ENCODE data around the gene RICTOR. TPM values are rescaled to one million over a fixed set of nuclear protein-coding genes. Genes with fewer than 3 reads are reported as not detected.
A peak's percentile ranks its signal among the peaks of the same experiment; 100 is the strongest.

The RICTOR gene
- total and polyA plus RNA-seq, 9 of the 15 experiments (the other 6 are each of a cell fraction or from before 2014, with no cell fraction given): 13.9 to 46.6 (median 22.6) TPM

GRCh38 chr5:39106322-39106721 is 32.1 kb upstream of the RICTOR start (continued):
- TF ChIP-seq CTCF (IDR thresholded peaks at IDR 0.05 in 2 of 3, conservative IDR thresholded peaks at IDR 0.05 in 1 of 3; ENCODE audit: insufficient read depth in 2 of 3, low read depth in 1 of 3, low read length in 3 of 3) (peak in 2 of 3 experiments; percentile 35 to 38; a peak in 2 of 6 replicates), RNF2 (IDR thresholded peaks at IDR 0.05) (no peak), RAD21 (CRISPR knock-in tag; conservative IDR thresholded peaks at IDR 0.05 in 1 of 2, IDR thresholded peaks at IDR 0.05 in 1 of 2) (peak in 1 of 2 experiments; percentile 43; a peak in 3 of 4 replicates), HIVEP1 (CRISPR knock-in tag; IDR thresholded peaks at IDR 0.05) (no peak), SNIP1 (IDR thresholded peaks at IDR 0.05; ENCODE audit: low read depth) (no peak), TSC22D4 (tag; IDR thresholded peaks at IDR 0.05) (no peak), ATF1 (CRISPR knock-in tag; IDR thresholded peaks at IDR 0.05) (no peak), ATF1 (tag; IDR thresholded peaks at IDR 0.05) (no peak), CC2D1A (IDR thresholded peaks at IDR 0.05) (no peak), ZNF24 (IDR thresholded peaks at IDR 0.05) (no peak), ZBTB33 (CRISPR knock-in tag; IDR thresholded peaks at IDR 0.05) (peak; percentile 95), TBL1XR1 (IDR thresholded peaks at IDR 0.05; ENCODE audit: low read length in 2 of 2) (0 out of 4 replicates have a peak, but pooled peaks of 1 of the 2 experiments have one; percentile 25), KHSRP (IDR thresholded peaks at IDR 0.05) (no peak), ZNF778 (CRISPR knock-in tag; IDR thresholded peaks at IDR 0.05) (no peak)
- TF ChIP-seq, protein P1, sequence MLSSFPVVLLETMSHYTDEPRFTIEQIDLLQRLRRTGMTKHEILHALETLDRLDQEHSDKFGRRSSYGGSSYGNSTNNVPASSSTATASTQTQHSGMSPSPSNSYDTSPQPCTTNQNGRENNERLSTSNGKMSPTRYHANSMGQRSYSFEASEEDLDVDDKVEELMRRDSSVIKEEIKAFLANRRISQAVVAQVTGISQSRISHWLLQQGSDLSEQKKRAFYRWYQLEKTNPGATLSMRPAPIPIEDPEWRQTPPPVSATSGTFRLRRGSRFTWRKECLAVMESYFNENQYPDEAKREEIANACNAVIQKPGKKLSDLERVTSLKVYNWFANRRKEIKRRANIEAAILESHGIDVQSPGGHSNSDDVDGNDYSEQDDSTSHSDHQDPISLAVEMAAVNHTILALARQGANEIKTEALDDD (IDR thresholded peaks at IDR 0.05): no peak
- TF ChIP-seq, protein P2, sequence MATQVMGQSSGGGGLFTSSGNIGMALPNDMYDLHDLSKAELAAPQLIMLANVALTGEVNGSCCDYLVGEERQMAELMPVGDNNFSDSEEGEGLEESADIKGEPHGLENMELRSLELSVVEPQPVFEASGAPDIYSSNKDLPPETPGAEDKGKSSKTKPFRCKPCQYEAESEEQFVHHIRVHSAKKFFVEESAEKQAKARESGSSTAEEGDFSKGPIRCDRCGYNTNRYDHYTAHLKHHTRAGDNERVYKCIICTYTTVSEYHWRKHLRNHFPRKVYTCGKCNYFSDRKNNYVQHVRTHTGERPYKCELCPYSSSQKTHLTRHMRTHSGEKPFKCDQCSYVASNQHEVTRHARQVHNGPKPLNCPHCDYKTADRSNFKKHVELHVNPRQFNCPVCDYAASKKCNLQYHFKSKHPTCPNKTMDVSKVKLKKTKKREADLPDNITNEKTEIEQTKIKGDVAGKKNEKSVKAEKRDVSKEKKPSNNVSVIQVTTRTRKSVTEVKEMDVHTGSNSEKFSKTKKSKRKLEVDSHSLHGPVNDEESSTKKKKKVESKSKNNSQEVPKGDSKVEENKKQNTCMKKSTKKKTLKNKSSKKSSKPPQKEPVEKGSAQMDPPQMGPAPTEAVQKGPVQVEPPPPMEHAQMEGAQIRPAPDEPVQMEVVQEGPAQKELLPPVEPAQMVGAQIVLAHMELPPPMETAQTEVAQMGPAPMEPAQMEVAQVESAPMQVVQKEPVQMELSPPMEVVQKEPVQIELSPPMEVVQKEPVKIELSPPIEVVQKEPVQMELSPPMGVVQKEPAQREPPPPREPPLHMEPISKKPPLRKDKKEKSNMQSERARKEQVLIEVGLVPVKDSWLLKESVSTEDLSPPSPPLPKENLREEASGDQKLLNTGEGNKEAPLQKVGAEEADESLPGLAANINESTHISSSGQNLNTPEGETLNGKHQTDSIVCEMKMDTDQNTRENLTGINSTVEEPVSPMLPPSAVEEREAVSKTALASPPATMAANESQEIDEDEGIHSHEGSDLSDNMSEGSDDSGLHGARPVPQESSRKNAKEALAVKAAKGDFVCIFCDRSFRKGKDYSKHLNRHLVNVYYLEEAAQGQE (IDR thresholded peaks at IDR 0.05; ENCODE audit: borderline replicate concordance): peak; percentile 16; the same call in 1 of the 2 replicates
- TF ChIP-seq, protein P2 (CRISPR knock-in tag; IDR thresholded peaks at IDR 0.05; ENCODE audit: low read depth): no peak
